Measurements from ENCODE around the gene ENOX1. TPM values are rescaled to one million over a fixed set of nuclear protein-coding genes. Genes with fewer than 3 reads are reported as not detected.

ENOX1 gene
- total RNA-seq, 1 donor from 2014 or later, result 2.0 TPM

DNA sequence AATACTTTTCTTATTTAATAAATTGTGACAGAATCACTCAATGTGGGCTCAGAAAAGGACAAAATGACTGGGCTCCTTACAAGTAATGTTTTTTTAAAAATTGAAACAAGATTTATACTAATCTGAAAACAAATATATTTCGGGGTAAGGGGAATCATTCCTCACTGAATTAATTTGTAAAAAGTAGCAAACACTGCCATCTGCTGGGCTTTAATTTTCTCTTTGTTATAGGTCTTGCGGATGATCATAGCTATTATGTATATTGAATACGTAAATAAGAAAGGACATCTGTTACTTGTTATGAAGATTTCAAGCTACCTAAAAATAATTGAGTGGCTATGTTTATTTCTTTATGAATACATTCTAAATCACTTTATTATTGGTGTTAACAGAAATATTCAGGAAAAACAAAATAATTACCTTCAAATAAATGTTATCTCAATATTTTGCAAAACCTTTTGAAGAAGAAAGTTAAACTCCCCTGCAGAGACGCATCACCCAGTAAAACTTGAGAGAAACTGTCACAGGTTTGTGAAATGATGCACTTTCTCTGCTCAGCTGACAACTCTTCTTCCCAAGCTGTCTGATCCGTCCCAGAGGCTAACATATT, 17.8 kb upstream of the ENOX1 start:
- TF ChIP-seq, protein P1, sequence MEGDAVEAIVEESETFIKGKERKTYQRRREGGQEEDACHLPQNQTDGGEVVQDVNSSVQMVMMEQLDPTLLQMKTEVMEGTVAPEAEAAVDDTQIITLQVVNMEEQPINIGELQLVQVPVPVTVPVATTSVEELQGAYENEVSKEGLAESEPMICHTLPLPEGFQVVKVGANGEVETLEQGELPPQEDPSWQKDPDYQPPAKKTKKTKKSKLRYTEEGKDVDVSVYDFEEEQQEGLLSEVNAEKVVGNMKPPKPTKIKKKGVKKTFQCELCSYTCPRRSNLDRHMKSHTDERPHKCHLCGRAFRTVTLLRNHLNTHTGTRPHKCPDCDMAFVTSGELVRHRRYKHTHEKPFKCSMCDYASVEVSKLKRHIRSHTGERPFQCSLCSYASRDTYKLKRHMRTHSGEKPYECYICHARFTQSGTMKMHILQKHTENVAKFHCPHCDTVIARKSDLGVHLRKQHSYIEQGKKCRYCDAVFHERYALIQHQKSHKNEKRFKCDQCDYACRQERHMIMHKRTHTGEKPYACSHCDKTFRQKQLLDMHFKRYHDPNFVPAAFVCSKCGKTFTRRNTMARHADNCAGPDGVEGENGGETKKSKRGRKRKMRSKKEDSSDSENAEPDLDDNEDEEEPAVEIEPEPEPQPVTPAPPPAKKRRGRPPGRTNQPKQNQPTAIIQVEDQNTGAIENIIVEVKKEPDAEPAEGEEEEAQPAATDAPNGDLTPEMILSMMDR (IDR thresholded peaks at IDR 0.05), result peak; percentile 97
- Mint-ChIP-seq H3K27ac (ENCODE audit: unreplicated experiment) (peak overlapping the region; percentile 91), H3K9me3 (ENCODE audit: low read depth) (no peaks in the 10 kb centered on the region), H3K36me3 (ENCODE audit: low read depth) (no peaks in the 10 kb centered on the region), H3K27me3 (ENCODE audit: low read depth) (no peaks in the 10 kb centered on the region), H3K4me1 (ENCODE audit: low read depth) (peaks cover 15% of the 10 kb centered on the region), H3K4me3 (ENCODE audit: unreplicated experiment) (peak overlapping the region; percentile 59)
- DNase-seq (ENCODE audit: low spot score), result no peak

GRCh38 chr13:43802511-43802910, 15.7 kb upstream of the ENOX1 start:
- Mint-ChIP-seq H3K27me3 (ENCODE audit: low read depth) (no peaks in the 10 kb centered on the region), H3K9me3 (ENCODE audit: low read depth) (no peaks in the 10 kb centered on the region), H3K27ac (ENCODE audit: unreplicated experiment) (no peak overlapping the region), H3K4me1 (ENCODE audit: low read depth) (peaks cover 15% of the 10 kb centered on the region), H3K4me3 (ENCODE audit: unreplicated experiment) (no peak overlapping the region), H3K36me3 (ENCODE audit: low read depth) (no peaks in the 10 kb centered on the region)
- no peak for DNase-seq (ENCODE audit: low spot score)
- TF ChIP-seq, protein P1 (IDR thresholded peaks at IDR 0.05), result no peak

- peaks cover 2% of the 10 kb centered on the region for H3K27me3 Mint-ChIP-seq (ENCODE audit: low read depth)
Observed at GRCh38 chr13:43800828-43801227, 14.1 kb upstream of the ENOX1 start.

GRCh38 chr13:43799191-43799590, 12.4 kb upstream of the ENOX1 start:
- Mint-ChIP-seq H3K36me3 (ENCODE audit: low read depth) (no peaks in the 10 kb centered on the region), H3K4me3 (ENCODE audit: unreplicated experiment) (no peak overlapping the region), H3K27ac (ENCODE audit: unreplicated experiment) (no peak overlapping the region), H3K4me1 (ENCODE audit: low read depth) (peaks cover 4% of the 10 kb centered on the region), H3K9me3 (ENCODE audit: low read depth) (no peaks in the 10 kb centered on the region), H3K27me3 (ENCODE audit: low read depth) (peaks cover 2% of the 10 kb centered on the region)
- TF ChIP-seq, protein P1 (IDR thresholded peaks at IDR 0.05), result no peak
- no peak for DNase-seq (ENCODE audit: low spot score)

More at GRCh38 chr13:43800828-43801227, 14.1 kb upstream of the ENOX1 start:
- Mint-ChIP-seq H3K36me3 (ENCODE audit: low read depth) (no peaks in the 10 kb centered on the region), H3K27ac (ENCODE audit: unreplicated experiment) (no peak overlapping the region), H3K4me3 (ENCODE audit: unreplicated experiment) (no peak overlapping the region), H3K4me1 (ENCODE audit: low read depth) (peaks cover 15% of the 10 kb centered on the region), H3K9me3 (ENCODE audit: low read depth) (no peaks in the 10 kb centered on the region)
- TF ChIP-seq, protein P1 (IDR thresholded peaks at IDR 0.05), result no peak
- DNase-seq (ENCODE audit: low spot score), result no peak

- TF ChIP-seq, protein P1 (IDR thresholded peaks at IDR 0.05), result peak; percentile 50
- H3K4me3 Mint-ChIP-seq (ENCODE audit: unreplicated experiment), result no peak overlapping the region
- H3K9me3 Mint-ChIP-seq (ENCODE audit: low read depth), result no peaks in the 10 kb centered on the region
- DNase-seq (ENCODE audit: low spot score), result no peak
- H3K27me3 Mint-ChIP-seq (ENCODE audit: low read depth), result peaks cover 2% of the 10 kb centered on the region
- no peak overlapping the region for H3K27ac Mint-ChIP-seq (ENCODE audit: unreplicated experiment)
- H3K4me1 Mint-ChIP-seq (ENCODE audit: low read depth), result peaks cover 4% of the 10 kb centered on the region
- no peaks in the 10 kb centered on the region for H3K36me3 Mint-ChIP-seq (ENCODE audit: low read depth)
Observed at GRCh38 chr13:43797869-43798268, 11.1 kb upstream of the ENOX1 start.
